GM12801 (cell line): ENCODE measurements around the gene CDH23.

ENCODE experiments used
- TF ChIP-seq, protein P1 (sequence below): IDR thresholded peaks from one replicate; pipeline ENCODE4 v1.5.1; 2011; ENCODE audit warnings: control low read depth; ENCODE audit not compliant: insufficient read length; ENCODE audit errors: extremely low read depth

CDH23 gene

DNA sequence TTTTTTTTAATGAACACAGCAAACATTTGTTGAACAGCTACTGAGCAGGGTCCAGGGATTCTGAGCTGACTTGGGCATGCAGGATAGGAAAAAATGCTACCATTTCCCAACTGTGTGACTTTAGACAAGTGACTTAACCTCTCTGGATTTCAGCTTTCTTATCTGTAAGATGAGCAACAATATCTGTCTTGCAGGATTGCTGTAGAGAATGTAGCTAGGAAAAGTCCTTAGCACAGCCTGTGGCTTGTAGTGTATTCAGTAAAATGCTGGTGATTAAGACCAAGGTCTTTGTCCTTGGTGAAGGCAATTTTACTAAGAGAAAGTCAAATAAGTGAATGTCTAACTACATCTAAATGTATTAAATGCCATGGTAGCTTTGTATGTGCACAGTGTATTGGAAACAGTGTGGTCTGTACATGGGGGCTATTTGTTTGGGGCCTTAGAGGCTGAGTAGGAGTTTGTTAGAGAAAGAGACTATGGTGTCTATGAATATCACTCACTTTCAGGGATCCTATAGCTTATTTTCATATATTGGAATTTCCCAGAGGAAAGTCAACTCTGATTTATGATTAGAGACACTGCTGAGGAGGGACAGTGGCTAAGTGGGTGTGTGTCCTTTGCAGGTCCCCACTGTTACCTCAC is 118.9 kb downstream of the CDH23 start:
- TF ChIP-seq, protein P1, sequence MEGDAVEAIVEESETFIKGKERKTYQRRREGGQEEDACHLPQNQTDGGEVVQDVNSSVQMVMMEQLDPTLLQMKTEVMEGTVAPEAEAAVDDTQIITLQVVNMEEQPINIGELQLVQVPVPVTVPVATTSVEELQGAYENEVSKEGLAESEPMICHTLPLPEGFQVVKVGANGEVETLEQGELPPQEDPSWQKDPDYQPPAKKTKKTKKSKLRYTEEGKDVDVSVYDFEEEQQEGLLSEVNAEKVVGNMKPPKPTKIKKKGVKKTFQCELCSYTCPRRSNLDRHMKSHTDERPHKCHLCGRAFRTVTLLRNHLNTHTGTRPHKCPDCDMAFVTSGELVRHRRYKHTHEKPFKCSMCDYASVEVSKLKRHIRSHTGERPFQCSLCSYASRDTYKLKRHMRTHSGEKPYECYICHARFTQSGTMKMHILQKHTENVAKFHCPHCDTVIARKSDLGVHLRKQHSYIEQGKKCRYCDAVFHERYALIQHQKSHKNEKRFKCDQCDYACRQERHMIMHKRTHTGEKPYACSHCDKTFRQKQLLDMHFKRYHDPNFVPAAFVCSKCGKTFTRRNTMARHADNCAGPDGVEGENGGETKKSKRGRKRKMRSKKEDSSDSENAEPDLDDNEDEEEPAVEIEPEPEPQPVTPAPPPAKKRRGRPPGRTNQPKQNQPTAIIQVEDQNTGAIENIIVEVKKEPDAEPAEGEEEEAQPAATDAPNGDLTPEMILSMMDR, result no peak

DNA sequence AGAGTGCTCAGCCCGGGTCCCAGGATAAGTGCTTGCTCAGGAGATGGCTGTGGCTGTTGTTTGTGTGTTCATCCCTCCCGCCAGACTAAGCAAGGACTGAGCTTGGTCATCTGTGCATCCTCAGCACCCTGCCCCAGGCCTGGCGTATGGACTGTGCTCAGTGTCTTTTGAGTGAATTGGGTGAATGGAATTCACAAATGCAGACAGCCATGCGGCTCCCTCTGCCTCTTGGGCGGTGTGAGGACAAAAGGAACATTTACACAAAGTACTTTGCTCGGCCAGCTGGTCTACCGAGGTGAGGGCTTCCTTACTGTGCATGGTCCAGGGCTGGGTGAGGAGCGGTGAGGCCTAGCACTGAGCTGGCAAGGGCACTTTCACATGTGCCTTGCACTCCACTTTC is 120.2 kb downstream of the CDH23 start:
- TF ChIP-seq, protein P1, result no peak

DNA sequence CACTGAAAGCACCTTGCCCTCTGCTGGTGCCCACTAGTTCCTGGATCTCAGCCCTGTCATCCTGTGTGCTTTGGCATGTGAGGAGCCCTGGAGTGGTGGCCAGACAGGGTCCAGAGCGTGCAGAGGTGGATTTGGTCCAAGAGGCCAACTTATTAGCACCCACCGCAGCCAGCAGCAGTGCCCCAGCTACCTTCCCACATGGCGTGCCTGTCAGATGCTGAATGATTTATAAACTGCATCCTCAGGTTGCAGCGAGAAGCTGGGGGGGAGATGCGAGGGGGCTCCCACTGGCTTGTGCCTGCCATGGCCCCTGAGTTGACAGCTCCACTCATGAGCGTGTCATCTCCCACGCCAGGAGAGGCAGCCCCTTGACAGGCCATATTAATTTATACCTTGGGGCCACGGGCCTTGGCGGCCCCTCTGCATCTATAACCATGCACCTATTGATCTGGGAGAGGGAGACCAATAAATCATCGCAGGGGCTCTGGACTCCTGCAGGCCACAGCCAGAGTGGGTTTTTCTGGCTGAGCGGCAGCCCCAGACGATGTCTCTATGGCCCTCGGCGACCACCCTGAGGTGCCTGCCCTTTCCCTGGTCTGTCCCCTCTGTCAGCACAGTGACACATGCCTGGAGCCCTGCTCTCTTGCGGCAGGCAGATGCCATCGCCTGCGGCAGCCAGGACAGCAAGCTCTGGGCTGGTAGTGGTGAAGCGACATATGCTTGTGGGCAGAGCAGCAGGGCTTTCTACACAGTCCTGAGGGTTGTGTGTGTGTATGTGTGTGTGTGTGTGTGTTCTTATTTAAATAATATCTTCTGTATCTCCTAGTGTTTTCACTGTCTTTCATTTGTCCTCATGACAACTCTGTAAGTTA is 120.8 kb downstream of the CDH23 start:
- TF ChIP-seq, protein P1, result no peak

DNA sequence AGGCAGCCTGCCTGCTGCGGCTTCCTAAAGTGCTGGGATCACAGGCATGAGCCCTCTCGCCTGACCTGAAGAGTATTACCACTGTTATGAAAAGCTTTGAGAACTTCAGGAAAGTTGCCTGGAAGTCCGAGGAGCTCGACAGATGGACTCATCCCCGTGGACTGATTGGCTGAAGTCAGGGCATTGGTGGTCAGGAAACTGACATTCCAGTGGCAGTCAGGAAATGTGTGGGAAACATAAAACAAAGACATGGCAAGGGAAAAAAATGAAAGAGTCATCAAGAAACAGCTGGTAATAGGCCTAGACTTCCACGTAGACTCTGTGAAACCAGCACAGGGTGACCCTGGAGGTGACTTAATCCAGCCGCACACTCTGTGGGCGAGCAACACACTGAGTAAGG is 123.3 kb downstream of the CDH23 start:
- TF ChIP-seq, protein P1, result no peak

DNA sequence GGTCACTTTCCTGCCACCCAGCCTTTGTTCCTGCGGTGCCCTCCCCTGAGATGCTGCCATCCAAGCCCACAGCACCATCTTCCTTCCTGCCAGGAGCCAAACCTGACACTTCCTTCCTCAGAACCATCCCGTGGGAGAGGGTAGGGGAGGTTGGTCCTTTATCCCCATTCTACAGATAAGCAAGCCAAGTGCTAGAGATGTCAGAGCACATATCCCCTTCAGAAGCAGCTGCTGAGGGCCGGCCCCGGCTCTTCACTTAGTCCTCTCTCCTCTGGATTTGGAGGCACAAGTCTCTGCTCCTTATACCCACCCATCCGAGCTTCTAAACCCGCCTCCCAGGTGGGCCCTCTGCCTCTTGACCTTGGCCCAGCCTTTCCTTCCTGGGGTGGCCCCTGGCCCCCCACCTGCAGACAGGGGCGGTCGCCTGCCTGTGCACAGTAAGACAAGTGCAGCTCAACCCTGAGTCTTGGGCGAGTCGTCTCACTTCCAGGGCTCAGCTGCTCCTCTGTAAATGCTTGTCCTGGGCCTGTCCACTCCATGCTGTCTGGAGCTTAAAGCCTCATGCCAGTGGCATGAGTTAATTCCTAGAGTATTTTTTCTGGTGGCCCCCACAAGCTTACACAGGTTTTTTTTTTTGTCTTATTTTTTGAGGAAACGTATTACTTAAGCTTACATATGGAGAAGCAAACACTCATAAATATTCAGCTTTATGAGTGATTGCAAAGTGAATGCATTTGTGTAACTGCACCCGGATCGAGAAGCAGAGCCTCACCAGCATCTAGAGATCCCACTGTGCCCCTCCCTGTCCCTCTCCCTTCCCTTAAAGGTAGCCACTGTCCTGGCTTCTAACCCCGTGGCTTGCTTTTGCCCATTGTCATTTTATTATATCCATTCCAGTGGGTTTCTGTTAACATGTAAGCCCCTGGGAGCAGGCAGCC is 125.1 kb downstream of the CDH23 start:
- TF ChIP-seq, protein P1, result no peak

DNA sequence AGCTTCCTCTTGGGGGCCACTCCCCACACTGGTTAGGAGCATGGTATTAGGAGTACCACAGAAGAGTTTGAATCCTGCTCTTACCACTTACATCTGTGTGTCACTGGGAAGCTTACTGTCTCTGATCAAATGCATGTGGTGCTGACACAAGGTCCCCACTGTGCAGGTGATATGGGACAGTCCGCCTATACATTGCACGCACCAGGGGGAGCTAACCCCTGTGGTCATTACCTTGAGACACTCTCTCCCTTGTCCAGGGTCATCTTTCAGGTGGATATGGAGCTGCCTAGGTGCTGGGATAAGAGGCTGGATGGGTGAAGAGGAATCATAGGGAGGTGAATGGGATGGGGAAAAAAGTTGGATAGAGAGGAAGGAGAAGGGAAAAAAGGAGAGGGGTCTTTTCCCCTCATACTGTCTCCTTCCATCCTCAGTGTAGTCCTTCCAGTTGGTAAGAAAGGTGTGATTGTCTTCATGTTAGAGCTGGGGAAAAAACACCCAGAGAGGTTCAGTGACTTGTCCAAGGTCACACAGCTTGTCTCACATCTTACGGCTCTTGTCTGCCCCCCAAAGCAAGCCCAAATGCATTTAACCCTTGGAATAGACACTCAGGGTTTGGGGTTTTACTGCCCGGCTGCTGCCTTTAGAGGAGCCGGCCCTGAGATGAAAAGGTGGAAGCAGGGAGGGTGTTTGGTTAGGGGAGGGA is 125.9 kb downstream of the CDH23 start:
- TF ChIP-seq, protein P1, result no peak

DNA sequence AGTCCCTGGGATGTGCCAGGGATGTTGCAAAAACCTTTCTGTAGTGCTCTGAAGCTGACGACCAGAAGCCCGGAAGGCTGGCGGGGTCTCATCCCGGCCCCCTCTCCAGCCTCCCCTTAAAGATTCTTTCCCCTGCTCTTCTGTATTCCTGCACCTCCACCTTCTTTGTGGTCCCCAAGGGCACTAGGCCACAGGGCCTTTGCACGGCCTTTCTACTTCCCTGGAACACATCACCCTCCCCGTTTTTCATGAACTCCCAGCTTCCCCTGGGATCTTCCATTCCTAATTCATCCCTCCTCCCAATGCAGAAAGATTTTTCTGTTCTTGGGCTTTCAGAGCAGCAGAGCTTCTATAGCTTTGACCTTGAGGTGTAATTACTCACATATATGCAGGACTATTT is 127.0 kb downstream of the CDH23 start:
- TF ChIP-seq, protein P1, result no peak
